Cardiac muscle cell (in vitro differentiated cells and primary cell): Measurements from ENCODE around the gene MAST4. TPM values are rescaled to one million over a fixed set of nuclear protein-coding genes. Genes with fewer than 3 reads are reported as not detected.

Source experiments
- DNase-seq, 2 donors: peaks; one replicate each; pipeline versions ENCODE4 v3.0.0 to v3.0.0-alpha.2; 2010 to 2017; ENCODE audit warnings: low read depth in 1 of 2, low spot score in 1 of 2
- H3K27ac ChIP-seq: fragments of 200-600 bp; sonication (generic); 2 replicates; pipeline ENCODE4 v1.5.1; 2016
- H3K27me3 ChIP-seq: fragments of 200-600 bp; sonication (generic); 2 replicates; pipeline ENCODE4 v1.6.0; 2016; ENCODE audit warnings: control low read depth
- H3K36me3 ChIP-seq: fragments of 200-600 bp; sonication (generic); 2 replicates; pipeline ENCODE4 v1.5.1; 2016; ENCODE audit warnings: control low read depth
- H3K4me1 ChIP-seq: fragments of 200-600 bp; sonication (generic); 2 replicates; pipeline ENCODE4 v1.8.1; 2017; ENCODE audit warnings: low read depth, mild to moderate bottlenecking, mixed run types
- H3K4me3 ChIP-seq: fragments of 200-600 bp; sonication (generic); 2 replicates; pipeline ENCODE4 v1.5.1; 2016; ENCODE audit warnings: mild to moderate bottlenecking
- H3K9me3 ChIP-seq: fragments of 200-600 bp; sonication (generic); 2 replicates; pipeline ENCODE4 v1.5.1; 2017; ENCODE audit warnings: low read depth, mild to moderate bottlenecking, control low read depth
- CTCF ChIP-seq: IDR thresholded peaks from 2 replicates; pipeline ENCODE4 v1.5.1; 2012; ENCODE audit warnings: low read depth, mild to moderate bottlenecking, low read length
- polyA plus RNA-seq: library from polyadenylated mRNA; unstranded; fragments of >200 nt; fragmentation: Nextera tagmentation; extraction: Ambion mirVana; gene quantifications from 2 replicates; pipeline ENCODE4 v1.2.1, GENCODE V29; 2016
- total RNA-seq: library from RNA; depleted of rRNA; stranded (reverse); fragments of >200 nt; gene quantifications from 2 replicates; pipeline ENCODE4 v1.2.3, GENCODE V29; 2016

The MAST4 gene
- total and polyA plus RNA-seq, 2 experiments from 2014 or later = 33.1 to 58.0 TPM

GRCh38 chr5:66757219-66757833, 161.1 kb downstream of the MAST4 start:
- no peaks in the 10 kb centered on the region for H3K36me3 ChIP-seq
- H3K4me3 ChIP-seq = no peak overlapping the region
- H3K4me1 ChIP-seq = peaks cover 6% of the 10 kb centered on the region
- H3K27ac ChIP-seq = no peak overlapping the region
- peak; percentile 45 for TF ChIP-seq CTCF
- no peaks in the 10 kb centered on the region for H3K27me3 ChIP-seq
- DNase-seq = peak; percentile 64 to 87
- H3K9me3 ChIP-seq = no peaks in the 10 kb centered on the region

GRCh38 chr5:66757834-66758371, 161.7 kb downstream of the MAST4 start:
- H3K4me1 ChIP-seq = peaks cover 6% of the 10 kb centered on the region
- H3K4me3 ChIP-seq = no peak overlapping the region

GRCh38 chr5:66769030-66769733, 173.0 kb downstream of the MAST4 start:
- Histone ChIP-seq H3K4me3 (no peak overlapping the region), H3K27me3 (no peaks in the 10 kb centered on the region), H3K36me3 (no peaks in the 10 kb centered on the region), H3K27ac (no peak overlapping the region), H3K9me3 (no peaks in the 10 kb centered on the region), H3K4me1 (no peaks in the 10 kb centered on the region)
- no peak for TF ChIP-seq CTCF
- no peak for DNase-seq

More at GRCh38 chr5:66757834-66758371, 161.7 kb downstream of the MAST4 start:
- Histone ChIP-seq H3K27me3 (no peaks in the 10 kb centered on the region), H3K9me3 (no peaks in the 10 kb centered on the region), H3K27ac (no peak overlapping the region), H3K36me3 (no peaks in the 10 kb centered on the region)
- no peak for TF ChIP-seq CTCF
- peak in 1 of 2 donors; percentile 20 for DNase-seq

GRCh38 chr5:66769839-66770617, 173.8 kb downstream of the MAST4 start:
- DNase-seq = peak in 1 of 2 donors; percentile 40
- no peaks in the 10 kb centered on the region for H3K27me3 ChIP-seq
- no peak overlapping the region for H3K27ac ChIP-seq
- no peaks in the 10 kb centered on the region for H3K4me1 ChIP-seq
- no peak overlapping the region for H3K4me3 ChIP-seq
- H3K36me3 ChIP-seq = no peaks in the 10 kb centered on the region
- H3K9me3 ChIP-seq = no peaks in the 10 kb centered on the region
- peak; percentile 34 for TF ChIP-seq CTCF

- Histone ChIP-seq H3K27ac (no peak overlapping the region), H3K4me3 (no peak overlapping the region), H3K27me3 (no peaks in the 10 kb centered on the region), H3K9me3 (no peaks in the 10 kb centered on the region), H3K4me1 (no peaks in the 10 kb centered on the region), H3K36me3 (no peaks in the 10 kb centered on the region)
- DNase-seq = no peak
- no peak for TF ChIP-seq CTCF
Measured at GRCh38 chr5:66777868-66778267, 181.7 kb downstream of the MAST4 start.
